BLaER1 treated with 17β-estradiol and CSF1 and Interleukin-3, amounts not matched to agents 10 nM and 100 nM (cell line): Measurements from ENCODE around the gene CNTRL.

Experiments
- H3K27ac ChIP-seq, 11 experiments: shearing (Covaris generic); formaldehyde crosslinking; 2 replicates each; pipeline ENCODE4 v1.8.1; 2022
- H3K27me3 ChIP-seq, 11 experiments: shearing (Covaris generic); formaldehyde crosslinking; 2 replicates each; pipeline ENCODE4 v1.8.1; 2022
- H3K36me3 ChIP-seq, 11 experiments: shearing (Covaris generic); formaldehyde crosslinking; 2 replicates each; pipeline ENCODE4 v1.8.1; 2022
- H3K4me1 ChIP-seq, 10 experiments: shearing (Covaris generic); formaldehyde crosslinking; 2 replicates each; pipeline ENCODE4 v1.8.1; 2022
- H3K4me2 ChIP-seq, 11 experiments: shearing (Covaris generic); formaldehyde crosslinking; 2 replicates each; pipeline ENCODE4 v1.8.1; 2022
- H3K4me3 ChIP-seq, 10 experiments: shearing (Covaris generic); formaldehyde crosslinking; 2 replicates each; pipeline ENCODE4 v1.8.1; 2022
- H3K9ac ChIP-seq, 11 experiments: shearing (Covaris generic); formaldehyde crosslinking; 2 replicates each; pipeline ENCODE4 v1.8.1; 2022
- H3K9me3 ChIP-seq, 11 experiments: shearing (Covaris generic); formaldehyde crosslinking; replicated peaks in 1 of 11; 2 replicates each; pipeline ENCODE4 v1.8.1; 2022
- H4K20me1 ChIP-seq, 11 experiments: shearing (Covaris generic); formaldehyde crosslinking; 2 replicates each; pipeline ENCODE4 v1.8.1; 2022
- Cebpa-rat ChIP-seq, 11 experiments: shearing (Covaris generic); IDR thresholded peaks; 2 replicates each; pipeline ENCODE4 v1.8.1; 2022

Gene CNTRL

DNA sequence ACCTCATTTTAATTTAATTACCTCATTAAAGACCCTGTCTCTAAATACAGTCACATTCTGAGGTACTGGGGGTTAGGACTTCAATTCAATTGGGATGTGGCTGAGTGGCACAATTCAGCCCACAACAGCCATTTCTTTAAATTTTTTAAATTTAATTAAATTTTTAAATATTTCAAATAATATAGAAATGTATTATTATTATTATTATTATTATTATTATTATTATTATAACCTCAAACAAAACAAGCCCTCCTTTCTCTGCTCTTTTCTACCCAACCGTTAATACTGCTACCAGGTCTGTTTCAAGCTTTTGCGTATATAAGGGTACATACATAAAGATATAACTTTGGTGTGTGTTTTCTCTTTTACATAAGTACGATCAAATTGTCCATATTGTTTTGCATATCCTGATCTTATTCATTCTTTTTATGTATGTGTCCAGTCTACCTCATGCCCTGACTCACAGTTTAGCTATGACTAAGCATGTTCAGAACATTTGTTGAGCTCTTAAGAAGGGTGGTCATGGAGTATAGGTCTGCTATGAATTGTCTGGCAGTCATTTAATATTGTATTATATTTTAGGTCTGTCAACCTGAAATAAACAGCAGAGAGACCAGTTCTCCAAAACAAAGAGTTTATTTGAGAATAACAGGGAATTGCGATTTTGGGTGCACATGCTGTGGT is 143.0 kb downstream of the CNTRL start:
- no peak for TF ChIP-seq Cebpa-rat (IDR thresholded peaks at IDR 0.05)
- Histone ChIP-seq H3K4me3 (no peak overlapping the region), H3K9me3 (no peaks in the 10 kb centered on the region), H3K27ac (no peak overlapping the region), H3K4me2 (no peak overlapping the region), H3K4me1 (peaks cover 13 to 49% (median 22%) of the 10 kb centered on the region in 10 experiments), H4K20me1 (no peaks in the 10 kb centered on the region), H3K36me3 (no peaks in the 10 kb centered on the region), H3K27me3 (no peaks in the 10 kb centered on the region), H3K9ac (no peak overlapping the region)

DNA sequence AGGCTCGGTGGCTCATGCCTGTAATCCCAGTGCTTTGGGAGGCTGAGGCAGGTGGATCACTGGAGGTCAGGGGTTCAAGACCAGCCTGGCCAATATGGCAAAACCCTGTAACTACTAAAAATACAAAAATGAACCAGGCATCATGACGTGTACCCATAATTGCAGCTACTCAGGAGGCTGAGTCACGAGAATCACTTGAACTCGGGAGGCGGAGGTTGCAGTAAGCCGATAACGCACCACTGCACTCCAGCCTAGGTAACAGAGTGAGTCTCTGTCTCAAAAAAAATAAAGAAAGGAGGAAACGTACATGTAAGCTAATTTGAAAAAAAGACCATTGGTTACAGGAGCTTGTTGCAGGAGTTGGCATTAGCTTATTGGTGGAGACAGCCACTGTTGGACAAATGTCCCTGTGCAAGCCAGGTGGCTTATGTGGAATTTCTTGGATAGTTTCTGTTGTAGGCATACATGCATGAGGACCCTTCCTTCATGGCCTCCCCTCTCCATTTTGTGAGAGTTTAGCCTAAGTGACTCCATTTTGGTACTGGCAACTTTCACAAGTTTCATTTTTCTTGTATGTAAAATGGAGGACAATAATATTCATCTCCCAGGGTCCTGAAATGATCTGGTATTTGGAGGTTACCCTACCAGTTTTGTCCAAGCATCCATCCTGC is 143.7 kb downstream of the CNTRL start:
- Histone ChIP-seq H3K36me3 (no peaks in the 10 kb centered on the region), H3K9ac (no peak overlapping the region), H3K27me3 (no peaks in the 10 kb centered on the region), H4K20me1 (no peaks in the 10 kb centered on the region), H3K9me3 (no peaks in the 10 kb centered on the region), H3K4me1 (peaks cover 7 to 42% (median 15%) of the 10 kb centered on the region in 10 experiments), H3K4me2 (no peak overlapping the region), H3K27ac (no peak overlapping the region), H3K4me3 (no peak overlapping the region)
- TF ChIP-seq Cebpa-rat (IDR thresholded peaks at IDR 0.05), result no peak

DNA sequence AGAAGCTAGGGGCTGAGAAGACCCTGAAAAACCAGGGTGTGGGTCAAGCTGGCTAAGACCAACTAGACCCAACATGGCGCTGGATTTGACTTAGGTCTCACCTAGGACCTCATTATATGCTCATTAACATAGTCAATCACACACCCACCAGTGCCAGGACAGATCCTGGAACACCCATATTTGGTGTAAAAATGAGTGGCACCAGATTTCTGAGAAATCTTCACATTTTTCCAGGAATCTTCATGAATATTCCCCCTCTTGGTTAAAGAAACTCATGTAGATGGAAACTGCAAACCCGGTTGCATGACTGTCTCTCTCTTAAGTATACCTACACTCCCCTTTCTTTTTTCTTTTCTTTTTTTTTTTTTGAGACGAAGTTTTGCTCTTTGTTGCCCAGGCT is 144.8 kb downstream of the CNTRL start:
- Histone ChIP-seq H3K4me1 (peaks cover 0 to 36% (median 8%) of the 10 kb centered on the region in 10 experiments; a peak in 12 of 20 replicates), H3K27me3 (no peaks in the 10 kb centered on the region), H3K4me3 (no peak overlapping the region), H4K20me1 (no peaks in the 10 kb centered on the region), H3K36me3 (no peaks in the 10 kb centered on the region), H3K4me2 (no peak overlapping the region), H3K9me3 (no peaks in the 10 kb centered on the region), H3K27ac (no peak overlapping the region), H3K9ac (no peak overlapping the region)
- TF ChIP-seq Cebpa-rat (IDR thresholded peaks at IDR 0.05), result no peak

GRCh38 chr9:121220996-121221663 is 146.4 kb downstream of the CNTRL start:
- Histone ChIP-seq H3K36me3 (no peaks in the 10 kb centered on the region), H3K9me3 (no peaks in the 10 kb centered on the region), H3K4me2 (peak overlapping the region in 3 of 11 experiments; percentile 26 to 53 (median 35); a peak in 5 of 22 replicates), H4K20me1 (no peaks in the 10 kb centered on the region), H3K9ac (no peak overlapping the region), H3K27me3 (no peaks in the 10 kb centered on the region), H3K4me1 (peaks cover 0 to 32% (median 6%) of the 10 kb centered on the region in 10 experiments; a peak in 12 of 20 replicates), H3K27ac (no peak overlapping the region; a peak in 1 of 22 replicates), H3K4me3 (no peak overlapping the region)
- TF ChIP-seq Cebpa-rat (IDR thresholded peaks at IDR 0.05), result no peak

DNA sequence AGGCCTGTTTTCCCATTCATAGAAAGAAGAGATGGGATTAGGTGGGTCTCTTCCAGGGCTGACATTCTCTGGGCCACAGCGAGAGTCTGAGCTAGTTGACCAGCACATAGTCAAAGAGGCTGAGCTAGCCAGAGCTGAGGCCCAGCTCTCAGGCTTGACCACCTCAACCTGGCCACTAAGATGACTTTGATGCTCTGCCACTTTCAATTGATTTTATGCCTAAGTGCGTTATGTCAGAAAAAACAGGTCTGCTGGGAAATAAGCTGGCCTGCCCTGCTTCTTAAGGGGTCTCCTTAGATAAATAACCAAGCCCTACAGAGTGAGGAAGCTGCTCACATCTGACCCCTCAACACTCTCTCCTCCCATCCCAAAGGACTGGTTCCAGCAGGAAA is 146.9 kb downstream of the CNTRL start:
- Histone ChIP-seq H3K4me2 (peak overlapping the region in 2 of 11 experiments; percentile 35 to 53; a peak in 4 of 22 replicates), H3K27ac (no peak overlapping the region; a peak in 1 of 22 replicates), H3K36me3 (no peaks in the 10 kb centered on the region), H4K20me1 (no peaks in the 10 kb centered on the region), H3K4me3 (no peak overlapping the region), H3K9ac (no peak overlapping the region), H3K4me1 (peaks cover 0 to 27% (median 1%) of the 10 kb centered on the region in 10 experiments; a peak in 11 of 20 replicates), H3K27me3 (no peaks in the 10 kb centered on the region), H3K9me3 (no peaks in the 10 kb centered on the region)
- no peak for TF ChIP-seq Cebpa-rat (IDR thresholded peaks at IDR 0.05)

GRCh38 chr9:121222524-121223171 is 147.9 kb downstream of the CNTRL start:
- H3K9ac ChIP-seq, result no peak overlapping the region
- TF ChIP-seq Cebpa-rat (IDR thresholded peaks at IDR 0.05), result no peak
- no peaks in the 10 kb centered on the region for H3K36me3 ChIP-seq

GRCh38 chr9:121225240-121225639 is 150.5 kb downstream of the CNTRL start:
- H3K27ac ChIP-seq, result no peak overlapping the region
- H4K20me1 ChIP-seq, result no peaks in the 10 kb centered on the region
- H3K36me3 ChIP-seq, result no peaks in the 10 kb centered on the region
- H3K4me2 ChIP-seq, result no peak overlapping the region
- peaks cover 0 to 22% (median 0%) of the 10 kb centered on the region in 10 experiments; a peak in 4 of 20 replicates for H3K4me1 ChIP-seq
- no peaks in the 10 kb centered on the region for H3K27me3 ChIP-seq
- TF ChIP-seq Cebpa-rat (IDR thresholded peaks at IDR 0.05), result no peak
- no peaks in the 10 kb centered on the region for H3K9me3 ChIP-seq
- no peak overlapping the region for H3K9ac ChIP-seq
- no peak overlapping the region for H3K4me3 ChIP-seq

More at GRCh38 chr9:121222524-121223171, 147.9 kb downstream of the CNTRL start:
- Histone ChIP-seq H3K4me3 (no peak overlapping the region), H3K9me3 (no peaks in the 10 kb centered on the region), H3K4me2 (no peak overlapping the region), H3K4me1 (peaks cover 0 to 22% (median 0%) of the 10 kb centered on the region in 10 experiments; a peak in 4 of 20 replicates), H3K27me3 (no peaks in the 10 kb centered on the region), H4K20me1 (no peaks in the 10 kb centered on the region), H3K27ac (no peak overlapping the region)

- Histone ChIP-seq H4K20me1 (no peaks in the 10 kb centered on the region), H3K27ac (no peak overlapping the region), H3K9me3 (no peaks in the 10 kb centered on the region), H3K4me3 (no peak overlapping the region), H3K4me2 (no peak overlapping the region), H3K27me3 (no peaks in the 10 kb centered on the region), H3K36me3 (no peaks in the 10 kb centered on the region), H3K4me1 (peaks cover 0 to 14% (median 0%) of the 10 kb centered on the region in 10 experiments; a peak in 4 of 20 replicates), H3K9ac (no peak overlapping the region)
- no peak for TF ChIP-seq Cebpa-rat (IDR thresholded peaks at IDR 0.05)
These were observed 151.4 kb downstream of the CNTRL start for GRCh38 chr9:121226175-121226574.
